Measurements from ENCODE around the gene MAB21L2. TPM values are rescaled to one million over a fixed set of nuclear protein-coding genes. Genes with fewer than 3 reads are reported as not detected.

MAB21L2 gene
- total and polyA plus RNA-seq, 2 of the 8 experiments (the other 6 are each of a cell fraction or from before 2014, with no cell fraction given), result 0.03 TPM; not detected in 1

- TF ChIP-seq CHD7 (IDR thresholded peaks at IDR 0.05; ENCODE audit: insufficient replicate concordance, low read length) (no peak), E2F6 (IDR thresholded peaks at IDR 0.05) (no peak), SIRT6 (IDR thresholded peaks at IDR 0.05; ENCODE audit: low read length) (no peak)
Measured at GRCh38 chr4:150562751-150563150, 19.2 kb upstream of the MAB21L2 start (continued).
